GM18951 (cell line): ENCODE measurements around the gene PHYH.
"Not testable (repeated sequence)": the region's sequence is repeated elsewhere in the genome, so short reads cannot be mapped to it uniquely, and the experiment has no call there.

Source experiments
- POLR2A ChIP-seq: IDR thresholded peaks from 4 replicates; pipeline ENCODE4 v1.6.1; 2011; ENCODE audit warnings: mild to moderate bottlenecking; ENCODE audit not compliant: insufficient read length, insufficient read depth; ENCODE audit errors: extremely low read depth
- in situ Hi-C: fragments of 300-500 bp; cut with MboI; formaldehyde crosslinking; loops from one replicate; pipeline ENCODE4 v1.12.0; 2022; ENCODE audit warnings: low sequenced_read_pairs, mixed read lengths, inconsistent platforms; ENCODE audit not compliant: unreplicated experiment

Gene PHYH

GRCh38 chr10:13308096-13308495 lies 8.2 kb upstream of the PHYH start:
- TF ChIP-seq POLR2A, result no peak
- in situ Hi-C loops, result no loop called here

DNA sequence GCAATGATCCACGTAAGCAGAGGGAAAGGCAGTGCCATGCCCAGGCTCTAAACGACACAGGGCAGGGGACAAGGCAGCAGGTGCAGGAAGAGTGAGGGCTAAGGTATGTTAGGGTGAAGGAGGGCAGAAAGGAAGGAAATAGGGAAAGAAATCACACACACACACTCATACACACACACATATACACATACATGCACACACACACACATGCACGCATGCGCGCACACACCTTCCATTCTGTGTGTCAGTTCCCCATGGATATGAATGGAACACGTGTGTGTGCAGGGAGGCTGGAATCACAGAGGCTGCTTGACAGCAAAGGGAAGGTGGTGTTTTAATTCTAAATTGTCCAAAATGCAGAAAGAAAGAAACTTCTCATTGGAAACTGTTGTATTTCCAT lies 6.2 kb upstream of the PHYH start:
- in situ Hi-C loops, result no loop called here
- no peak for TF ChIP-seq POLR2A

- in situ Hi-C loops, result no loop called here
Measured at GRCh38 chr10:13302821-13303555, 3.1 kb upstream of the PHYH start.

GRCh38 chr10:13298748-13299436 lies 972 bp downstream of the PHYH start:
- no peak for TF ChIP-seq POLR2A
- in situ Hi-C loops, result no loop called here

More at GRCh38 chr10:13302821-13303555, 3.1 kb upstream of the PHYH start:
- TF ChIP-seq POLR2A, result no peak

DNA sequence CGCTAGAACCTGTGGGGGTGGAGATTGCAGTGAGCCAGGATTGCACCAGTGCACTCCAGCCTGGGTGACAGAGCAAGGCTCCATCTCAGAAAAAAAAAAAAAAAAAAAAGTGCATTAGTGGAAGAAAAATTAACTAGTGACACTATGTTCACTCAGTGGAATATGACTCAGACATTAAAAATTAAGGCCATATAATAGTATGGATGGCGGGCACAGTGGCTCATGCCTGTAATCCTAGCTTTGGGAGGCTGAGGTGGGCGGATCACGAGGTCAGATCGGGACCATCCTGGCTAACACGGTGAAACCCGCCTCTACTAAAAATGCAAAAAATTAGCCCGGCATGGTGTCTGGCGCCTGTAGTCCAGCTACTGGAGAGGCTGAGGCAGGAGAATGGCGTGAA lies 3.4 kb downstream of the PHYH start:
- in situ Hi-C loops, result no loop called here

DNA sequence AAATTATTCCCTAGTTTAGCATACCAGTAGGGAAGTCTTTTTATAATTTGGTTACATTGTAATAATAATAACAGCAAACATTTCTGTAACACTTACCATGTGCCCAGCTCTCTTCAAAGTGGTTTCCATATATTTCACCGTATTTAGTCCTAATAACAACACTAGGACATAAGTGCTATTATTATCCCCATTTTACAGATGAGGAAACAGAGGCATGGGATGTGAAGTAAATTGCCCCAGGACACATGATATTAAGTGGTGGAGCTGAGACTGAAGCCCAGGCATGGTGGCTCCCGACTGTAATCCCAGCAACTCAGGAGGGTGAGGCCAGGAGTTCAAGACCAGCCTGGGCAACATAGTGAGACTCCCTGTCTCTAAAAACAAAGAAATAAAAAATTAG lies 5.1 kb downstream of the PHYH start:
- in situ Hi-C loops, result no loop called here
- no peak for TF ChIP-seq POLR2A

More for the DNA sequence above, 3.4 kb downstream of the PHYH start:
- TF ChIP-seq POLR2A, result no peak

- in situ Hi-C loops, result no loop called here
- TF ChIP-seq POLR2A, result no peak
Measured at GRCh38 chr10:13291821-13292773, 7.8 kb downstream of the PHYH start.

DNA sequence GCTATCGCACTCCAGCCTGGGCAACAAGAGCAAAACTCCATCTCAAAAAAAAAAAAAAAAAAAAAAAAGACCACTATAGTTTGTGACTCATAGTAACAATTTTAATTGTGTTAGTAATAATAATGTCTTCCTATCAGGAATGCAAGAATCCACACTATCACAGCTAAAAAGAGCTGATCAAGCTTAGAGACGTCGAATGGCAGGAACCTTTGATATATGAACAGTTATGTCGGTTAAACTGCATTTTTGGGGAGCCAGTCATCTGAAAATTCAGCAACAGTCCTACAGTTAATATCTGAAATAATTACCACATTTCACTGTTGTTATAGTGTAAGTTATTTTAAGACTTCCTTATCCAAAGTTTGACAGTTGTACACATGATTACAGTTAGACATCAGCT lies 8.8 kb downstream of the PHYH start:
- in situ Hi-C loops, result no loop called here

GRCh38 chr10:13284050-13284449 lies 15.8 kb downstream of the PHYH start:
- no peak for TF ChIP-seq POLR2A
- in situ Hi-C loops, result no loop called here

More for the DNA sequence above, 8.8 kb downstream of the PHYH start:
- no peak for TF ChIP-seq POLR2A

DNA sequence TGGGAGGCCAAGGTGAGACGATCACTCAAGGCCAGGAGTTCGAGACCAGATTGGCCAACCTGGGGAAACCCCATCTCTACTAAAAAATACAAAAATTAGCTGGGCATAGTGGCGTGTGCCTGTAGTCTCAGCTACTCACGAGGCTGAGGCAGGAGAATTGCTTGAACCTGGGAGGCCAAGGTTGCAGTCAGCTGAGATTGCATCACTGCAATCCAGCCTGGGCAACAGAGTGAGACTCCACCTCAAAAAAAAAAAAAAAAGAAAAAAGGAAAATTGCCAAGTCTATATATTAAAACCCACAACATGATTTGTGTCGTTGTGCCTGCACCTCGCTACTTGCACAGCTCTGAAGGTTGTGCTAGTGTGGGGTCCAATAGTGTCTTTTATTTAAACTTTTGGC lies 17.5 kb downstream of the PHYH start:
- in situ Hi-C loops, result not testable (repeated sequence)

DNA sequence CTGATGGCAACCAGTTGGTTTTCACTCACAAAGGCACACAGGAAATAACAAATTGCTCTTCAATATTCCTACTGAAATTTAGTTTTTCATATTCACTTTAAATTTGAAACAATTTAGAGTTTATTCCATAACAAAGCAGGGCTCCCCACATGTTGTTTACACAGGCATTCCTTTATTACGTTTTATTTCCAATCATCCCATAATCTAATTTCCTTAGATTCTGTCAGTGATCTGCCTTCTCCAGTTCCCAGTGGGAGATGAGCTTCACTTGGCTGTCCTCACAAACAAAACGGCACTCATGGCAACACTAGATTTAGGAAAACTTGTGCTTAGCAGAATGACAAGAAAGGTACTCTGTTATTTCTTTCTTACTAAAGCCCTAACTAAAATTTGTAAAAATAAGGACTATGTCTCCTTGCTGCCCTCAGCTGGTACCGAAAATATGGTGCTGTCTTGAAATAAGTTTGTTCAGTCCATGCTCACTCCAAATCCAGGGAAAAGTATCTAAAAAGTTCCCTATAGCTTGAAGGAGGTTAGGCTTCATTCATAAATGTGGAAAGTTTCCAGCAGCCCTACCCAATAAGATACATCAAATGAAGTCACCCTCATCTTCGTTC lies 23.0 kb downstream of the PHYH start:
- no peak for TF ChIP-seq POLR2A
- in situ Hi-C loops, result no loop called here

GRCh38 chr10:13276146-13276545 lies 23.7 kb downstream of the PHYH start:
- in situ Hi-C loops, result not testable (repeated sequence)

GRCh38 chr10:13272164-13272571 lies 27.7 kb downstream of the PHYH start:
- no peak for TF ChIP-seq POLR2A
- in situ Hi-C loops, result no loop called here

DNA sequence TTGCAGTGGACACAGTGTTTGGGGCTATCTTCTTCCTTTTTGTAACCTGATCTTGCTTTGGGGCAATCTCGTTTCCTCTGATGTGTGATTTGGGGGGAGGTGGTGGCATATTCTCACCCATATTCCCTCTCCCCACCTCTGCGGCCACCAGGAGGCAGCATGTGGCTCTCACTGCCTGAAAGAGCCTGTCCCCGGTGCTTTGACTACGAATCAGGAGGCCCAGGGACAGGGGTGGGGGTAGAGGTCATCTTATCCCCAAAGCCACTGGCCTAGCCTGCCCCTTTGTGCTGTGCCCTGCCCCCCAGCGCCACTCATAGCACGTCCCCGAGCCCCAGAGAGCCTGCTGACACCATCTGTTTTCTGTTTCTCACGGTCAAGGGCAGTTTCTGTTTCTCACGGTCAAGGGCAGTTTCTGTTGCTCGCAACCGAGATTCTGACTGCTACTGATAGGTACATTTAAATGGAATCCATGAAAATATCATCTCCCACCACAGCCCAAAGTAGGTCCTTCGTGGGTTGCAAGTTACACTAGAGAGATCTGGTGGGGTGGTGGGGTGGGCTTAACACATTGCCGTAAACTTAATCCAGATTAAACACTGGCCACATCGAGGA lies 28.2 kb downstream of the PHYH start:
- TF ChIP-seq POLR2A, result no peak
- in situ Hi-C loops, result no loop called here
